ENCODE results near the gene PLXDC2.

Gene PLXDC2

GRCh38 chr10:20002657-20003056 is 186.4 kb downstream of the PLXDC2 start:
- Histone ChIP-seq H3K9me3 (ENCODE audit: low read length) (no peaks in the 10 kb centered on the region), H2AFZ (ENCODE audit: low read depth, low read length) (no peak overlapping the region), H3K4me1 (ENCODE audit: insufficient read depth, low read length) (no peaks in the 10 kb centered on the region), H3K27me3 (ENCODE audit: insufficient read depth, low read length) (no peaks in the 10 kb centered on the region), H3K4me3 (ENCODE audit: low read length) (no peak overlapping the region), H3K36me3 (ENCODE audit: insufficient read depth, low read length) (peaks cover 22% of the 10 kb centered on the region)

DNA sequence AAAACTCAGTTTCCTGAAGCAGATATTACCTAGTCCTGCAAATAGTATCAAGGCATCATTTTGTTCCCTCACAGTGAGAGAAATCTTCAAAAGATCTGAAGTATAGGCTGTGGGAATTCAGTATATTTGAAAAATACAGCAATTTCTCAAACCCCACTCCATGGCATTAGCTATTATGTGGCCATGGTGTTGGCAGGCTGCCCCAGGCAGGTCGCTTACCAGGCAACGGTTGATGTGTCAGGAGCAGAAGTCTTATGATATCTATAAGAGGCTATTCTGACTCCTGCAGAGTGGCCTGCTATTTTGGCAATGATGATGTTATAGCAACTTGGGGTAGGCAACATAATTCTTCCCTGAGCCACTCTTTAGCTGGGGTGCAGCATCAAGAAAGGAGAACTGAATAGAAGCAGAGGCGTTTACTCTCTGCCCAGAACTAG is 187.9 kb downstream of the PLXDC2 start:
- Histone ChIP-seq H3K36me3 (ENCODE audit: insufficient read depth, low read length) (peaks cover 22% of the 10 kb centered on the region), H3K4me1 (ENCODE audit: insufficient read depth, low read length) (no peaks in the 10 kb centered on the region), H3K27me3 (ENCODE audit: insufficient read depth, low read length) (no peaks in the 10 kb centered on the region), H2AFZ (ENCODE audit: low read depth, low read length) (no peak overlapping the region), H3K9me3 (ENCODE audit: low read length) (no peaks in the 10 kb centered on the region), H3K4me3 (ENCODE audit: low read length) (no peak overlapping the region)

GRCh38 chr10:20005638-20006037 is 189.4 kb downstream of the PLXDC2 start:
- H2AFZ ChIP-seq (ENCODE audit: low read depth, low read length), result no peak overlapping the region
- H3K27me3 ChIP-seq (ENCODE audit: insufficient read depth, low read length), result no peaks in the 10 kb centered on the region
- no peaks in the 10 kb centered on the region for H3K4me1 ChIP-seq (ENCODE audit: insufficient read depth, low read length)
- no peaks in the 10 kb centered on the region for H3K9me3 ChIP-seq (ENCODE audit: low read length)
- no peak overlapping the region for H3K4me3 ChIP-seq (ENCODE audit: low read length)
- H3K36me3 ChIP-seq (ENCODE audit: insufficient read depth, low read length), result peaks cover 22% of the 10 kb centered on the region

DNA sequence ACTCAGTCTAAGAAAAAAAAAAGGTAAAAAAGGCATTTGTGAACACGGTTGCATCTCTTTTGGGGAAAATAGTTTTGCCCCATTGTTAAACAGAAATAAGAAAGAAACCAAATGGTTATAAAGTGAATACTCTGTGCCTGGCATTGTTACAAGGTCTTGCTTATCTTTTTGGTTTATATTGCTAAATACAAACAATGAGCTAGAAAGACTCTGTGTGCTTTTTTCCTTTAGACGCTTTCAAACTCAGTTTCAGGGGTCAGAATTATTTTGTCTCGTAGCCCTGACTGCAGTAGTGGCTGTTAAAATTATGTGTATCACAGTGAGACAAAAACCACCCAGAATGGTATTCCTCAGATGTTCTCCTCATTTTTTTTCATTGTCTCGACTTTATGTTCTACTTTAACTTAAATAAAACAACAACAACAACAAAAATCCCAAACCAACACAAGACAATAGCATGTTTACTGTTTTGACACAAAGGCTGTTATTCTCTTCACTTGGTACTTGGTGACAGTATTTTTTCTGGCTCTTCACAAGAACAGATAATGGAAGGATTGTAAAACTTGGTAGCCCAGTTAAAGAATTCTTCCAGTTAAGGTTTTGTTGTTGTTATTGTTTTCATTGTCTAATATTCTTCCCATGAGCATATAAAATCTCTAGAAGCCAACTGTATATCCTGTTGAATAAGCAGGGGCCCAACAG is 190.1 kb downstream of the PLXDC2 start:
- H3K27me3 ChIP-seq (ENCODE audit: insufficient read depth, low read length), result no peaks in the 10 kb centered on the region
- H3K36me3 ChIP-seq (ENCODE audit: insufficient read depth, low read length), result peaks cover 22% of the 10 kb centered on the region
- H3K4me1 ChIP-seq (ENCODE audit: insufficient read depth, low read length), result no peaks in the 10 kb centered on the region
- no peaks in the 10 kb centered on the region for H3K9me3 ChIP-seq (ENCODE audit: low read length)
- H2AFZ ChIP-seq (ENCODE audit: low read depth, low read length), result no peak overlapping the region
- no peak overlapping the region for H3K4me3 ChIP-seq (ENCODE audit: low read length)

- H3K27me3 ChIP-seq (ENCODE audit: insufficient read depth, low read length), result no peaks in the 10 kb centered on the region
- H3K4me1 ChIP-seq (ENCODE audit: insufficient read depth, low read length), result no peaks in the 10 kb centered on the region
- H3K4me3 ChIP-seq (ENCODE audit: low read length), result no peak overlapping the region
- H2AFZ ChIP-seq (ENCODE audit: low read depth, low read length), result no peak overlapping the region
- H3K9me3 ChIP-seq (ENCODE audit: low read length), result no peaks in the 10 kb centered on the region
- peaks cover 16% of the 10 kb centered on the region for H3K36me3 ChIP-seq (ENCODE audit: insufficient read depth, low read length)
Measured at GRCh38 chr10:20007426-20007825, 191.2 kb downstream of the PLXDC2 start.

DNA sequence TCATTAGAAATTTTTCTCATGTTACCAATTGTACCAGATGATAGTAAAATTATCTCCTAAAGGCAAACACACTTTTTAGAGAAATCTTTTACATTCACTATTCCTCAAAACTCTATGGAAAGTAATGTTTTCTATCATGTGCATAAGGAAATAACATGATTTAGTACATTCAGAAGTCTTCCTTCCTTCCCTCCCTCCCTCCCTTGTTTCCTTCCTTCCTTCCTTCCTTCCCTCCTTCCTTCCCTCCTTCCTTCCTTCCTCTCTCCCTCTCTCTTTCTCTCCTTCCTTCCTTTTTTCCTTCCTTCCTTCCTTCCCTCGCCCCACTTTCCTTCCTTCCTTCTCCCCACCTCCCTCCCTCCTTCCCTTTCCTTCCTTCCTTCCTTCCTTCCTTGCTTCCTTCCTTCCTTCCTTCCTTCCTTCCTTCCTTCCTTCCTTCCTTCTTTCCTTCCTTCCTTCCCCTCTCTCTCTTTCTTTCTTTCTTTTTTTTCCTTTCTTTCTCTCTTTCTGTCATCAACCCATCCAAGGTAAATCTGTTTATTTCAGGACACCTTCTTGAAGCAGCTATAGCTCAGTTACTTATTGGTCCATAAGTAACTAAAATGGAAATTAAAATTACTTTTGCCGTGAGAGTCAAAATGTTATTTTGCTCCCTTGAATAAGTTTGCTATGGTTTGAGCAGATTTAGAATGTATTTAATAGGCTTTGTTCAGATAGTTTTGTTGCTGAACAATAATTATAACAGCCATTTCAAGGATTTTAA is 197.9 kb downstream of the PLXDC2 start:
- Histone ChIP-seq H3K36me3 (ENCODE audit: insufficient read depth, low read length) (no peaks in the 10 kb centered on the region), H3K9me3 (ENCODE audit: low read length) (no peaks in the 10 kb centered on the region), H2AFZ (ENCODE audit: low read depth, low read length) (no peak overlapping the region), H3K4me3 (ENCODE audit: low read length) (no peak overlapping the region), H3K4me1 (ENCODE audit: insufficient read depth, low read length) (no peaks in the 10 kb centered on the region), H3K27me3 (ENCODE audit: insufficient read depth, low read length) (no peaks in the 10 kb centered on the region)

DNA sequence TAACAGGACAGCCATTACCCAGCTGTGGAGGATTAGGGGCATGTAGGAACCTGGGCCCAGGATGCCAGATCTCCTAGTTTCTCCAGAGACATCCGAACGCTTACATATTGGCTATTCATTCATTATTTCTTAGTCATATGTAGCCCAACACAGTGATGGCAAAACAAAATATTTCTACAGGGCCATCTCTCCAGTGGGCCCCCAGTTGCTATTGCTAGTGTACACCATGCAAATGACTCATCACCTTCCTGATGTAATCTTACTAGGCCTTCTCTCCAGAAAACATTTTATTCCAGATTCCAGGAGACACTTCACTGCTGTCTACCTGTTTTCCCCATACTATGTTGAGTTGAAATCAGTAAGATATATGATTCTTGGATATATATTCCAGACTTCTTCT is 201.7 kb downstream of the PLXDC2 start:
- no peak overlapping the region for H2AFZ ChIP-seq (ENCODE audit: low read depth, low read length)
- no peaks in the 10 kb centered on the region for H3K27me3 ChIP-seq (ENCODE audit: insufficient read depth, low read length)
- H3K4me1 ChIP-seq (ENCODE audit: insufficient read depth, low read length), result no peaks in the 10 kb centered on the region
- H3K9me3 ChIP-seq (ENCODE audit: low read length), result no peaks in the 10 kb centered on the region
- no peak overlapping the region for H3K4me3 ChIP-seq (ENCODE audit: low read length)
- no peaks in the 10 kb centered on the region for H3K36me3 ChIP-seq (ENCODE audit: insufficient read depth, low read length)

DNA sequence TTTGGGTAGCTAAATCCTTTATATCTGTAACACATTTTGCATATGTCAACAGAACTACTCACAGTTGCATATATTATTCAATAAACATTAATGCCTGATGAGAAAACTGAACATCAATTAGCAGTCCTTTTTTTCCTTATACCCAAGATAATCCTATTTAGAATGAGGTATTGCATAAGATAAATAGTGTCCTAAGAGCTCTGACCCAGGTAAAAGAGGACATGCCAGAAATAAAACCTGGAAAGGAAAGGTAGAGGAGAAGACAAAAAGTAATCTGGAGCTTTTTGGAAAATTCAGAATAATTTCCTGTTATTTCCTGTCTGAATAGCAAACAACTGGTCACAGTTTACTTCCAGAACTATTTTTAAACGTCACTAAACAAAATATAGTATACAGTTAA is 204.4 kb downstream of the PLXDC2 start:
- Histone ChIP-seq H3K9me3 (ENCODE audit: low read length) (no peaks in the 10 kb centered on the region), H3K4me3 (ENCODE audit: low read length) (no peak overlapping the region), H3K27me3 (ENCODE audit: insufficient read depth, low read length) (no peaks in the 10 kb centered on the region), H2AFZ (ENCODE audit: low read depth, low read length) (no peak overlapping the region), H3K36me3 (ENCODE audit: insufficient read depth, low read length) (no peaks in the 10 kb centered on the region), H3K4me1 (ENCODE audit: insufficient read depth, low read length) (no peaks in the 10 kb centered on the region)

GRCh38 chr10:20029523-20029922 is 213.3 kb downstream of the PLXDC2 start:
- Histone ChIP-seq H3K27me3 (ENCODE audit: insufficient read depth, low read length) (no peaks in the 10 kb centered on the region), H3K9me3 (ENCODE audit: low read length) (no peaks in the 10 kb centered on the region), H2AFZ (ENCODE audit: low read depth, low read length) (no peak overlapping the region), H3K4me3 (ENCODE audit: low read length) (no peak overlapping the region), H3K36me3 (ENCODE audit: insufficient read depth, low read length) (no peaks in the 10 kb centered on the region), H3K4me1 (ENCODE audit: insufficient read depth, low read length) (no peaks in the 10 kb centered on the region)

DNA sequence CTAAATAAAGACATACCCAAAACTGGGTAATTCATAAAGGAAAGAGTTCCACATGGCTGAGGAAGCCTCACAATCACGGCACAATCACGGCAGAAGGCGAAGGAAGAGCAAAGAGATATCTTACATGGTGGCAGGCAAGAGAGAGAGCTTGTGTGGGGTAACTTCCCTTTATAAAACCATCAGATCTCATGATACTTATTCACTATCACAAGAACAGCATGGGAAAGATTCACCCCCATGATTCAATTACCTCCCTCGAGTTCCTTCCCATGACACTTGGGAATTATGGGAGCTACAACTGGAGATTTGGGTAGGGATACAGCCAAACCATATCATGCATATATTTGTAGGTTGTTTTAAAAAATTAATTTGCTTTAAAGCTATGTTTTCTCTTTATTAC is 217.2 kb downstream of the PLXDC2 start:
- H3K27me3 ChIP-seq (ENCODE audit: insufficient read depth, low read length), result no peaks in the 10 kb centered on the region
- H3K4me1 ChIP-seq (ENCODE audit: insufficient read depth, low read length), result no peaks in the 10 kb centered on the region
- H3K36me3 ChIP-seq (ENCODE audit: insufficient read depth, low read length), result no peaks in the 10 kb centered on the region
- H3K4me3 ChIP-seq (ENCODE audit: low read length), result no peak overlapping the region
- no peak overlapping the region for H2AFZ ChIP-seq (ENCODE audit: low read depth, low read length)
- H3K9me3 ChIP-seq (ENCODE audit: low read length), result no peaks in the 10 kb centered on the region

GRCh38 chr10:20034732-20035131 is 218.5 kb downstream of the PLXDC2 start:
- Histone ChIP-seq H3K4me1 (ENCODE audit: insufficient read depth, low read length) (no peaks in the 10 kb centered on the region), H3K27me3 (ENCODE audit: insufficient read depth, low read length) (no peaks in the 10 kb centered on the region), H3K9me3 (ENCODE audit: low read length) (no peaks in the 10 kb centered on the region), H2AFZ (ENCODE audit: low read depth, low read length) (no peak overlapping the region), H3K36me3 (ENCODE audit: insufficient read depth, low read length) (no peaks in the 10 kb centered on the region), H3K4me3 (ENCODE audit: low read length) (no peak overlapping the region)

DNA sequence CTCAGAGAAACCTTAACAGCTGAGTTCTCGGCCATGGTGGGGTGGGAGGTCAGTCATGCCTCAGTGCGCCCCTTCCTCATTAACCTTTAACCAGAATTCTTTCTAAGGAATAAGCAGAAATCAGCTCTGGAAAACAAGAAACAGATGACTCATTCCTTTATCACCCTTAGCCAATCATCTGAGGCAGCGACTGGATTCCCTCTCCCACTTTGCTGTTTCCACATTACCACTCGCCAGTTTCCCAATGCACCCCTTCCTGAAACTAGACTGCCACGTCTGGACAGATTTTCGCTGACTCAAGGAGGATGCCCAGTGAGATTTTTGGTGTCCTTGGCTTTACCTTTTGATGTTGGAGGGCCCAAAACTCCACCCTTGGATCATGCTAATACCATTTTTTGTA is 223.8 kb downstream of the PLXDC2 start:
- H3K27me3 ChIP-seq (ENCODE audit: insufficient read depth, low read length), result no peaks in the 10 kb centered on the region
- H2AFZ ChIP-seq (ENCODE audit: low read depth, low read length), result no peak overlapping the region
- H3K36me3 ChIP-seq (ENCODE audit: insufficient read depth, low read length), result peaks cover 4% of the 10 kb centered on the region
- no peak overlapping the region for H3K4me3 ChIP-seq (ENCODE audit: low read length)
- H3K9me3 ChIP-seq (ENCODE audit: low read length), result peaks cover 4% of the 10 kb centered on the region
- peaks cover 6% of the 10 kb centered on the region for H3K4me1 ChIP-seq (ENCODE audit: insufficient read depth, low read length)

GRCh38 chr10:20041931-20042330 is 225.7 kb downstream of the PLXDC2 start:
- Histone ChIP-seq H3K9me3 (ENCODE audit: low read length) (peaks cover 4% of the 10 kb centered on the region), H3K27me3 (ENCODE audit: insufficient read depth, low read length) (no peaks in the 10 kb centered on the region), H3K4me1 (ENCODE audit: insufficient read depth, low read length) (peaks cover 6% of the 10 kb centered on the region), H3K36me3 (ENCODE audit: insufficient read depth, low read length) (peaks cover 4% of the 10 kb centered on the region), H3K4me3 (ENCODE audit: low read length) (no peak overlapping the region), H2AFZ (ENCODE audit: low read depth, low read length) (no peak overlapping the region)
